ENCODE results near the gene TANK.

DNA sequence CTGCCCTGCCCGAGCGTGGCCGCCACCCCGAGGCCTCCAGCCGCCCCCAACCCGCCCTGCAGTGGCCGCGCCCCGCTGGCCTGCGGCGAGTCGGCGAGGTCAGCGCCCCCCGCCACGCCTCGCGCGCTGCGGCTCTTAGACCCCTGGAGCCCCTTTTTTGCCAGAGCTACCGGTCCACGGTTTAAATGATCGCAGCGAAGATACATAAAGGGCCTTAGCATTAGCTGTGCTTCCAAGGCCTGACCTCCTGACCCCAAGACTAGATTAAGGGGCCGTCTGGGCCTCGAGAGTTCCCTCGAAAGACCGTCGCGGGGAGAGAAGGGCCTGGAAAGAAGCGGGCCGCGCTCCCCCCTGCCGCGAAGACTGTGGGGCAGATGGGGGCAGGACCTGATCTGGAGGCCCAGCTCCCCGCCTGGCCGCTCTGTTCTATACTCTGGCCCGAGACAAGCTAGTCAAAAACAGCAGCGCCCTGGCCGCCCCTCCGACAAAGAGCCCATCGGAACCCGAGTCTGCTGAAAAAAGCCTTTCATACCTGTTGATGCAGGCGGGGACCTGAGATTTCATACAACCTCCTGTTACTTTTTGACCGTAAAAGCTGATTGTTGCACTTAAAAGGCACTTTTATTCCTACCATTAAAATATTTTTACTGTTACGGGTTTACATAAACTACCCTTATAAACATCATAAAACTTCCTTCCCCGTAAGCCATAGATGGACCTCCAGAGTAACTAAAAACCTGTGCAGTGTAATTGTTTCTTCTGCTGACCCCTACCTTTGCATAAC is 79.3 kb downstream of the TANK start:
- TF ChIP-seq GATA2 (IDR thresholded peaks at IDR 0.05; ENCODE audit: low read depth, low read length): no peak
- TF ChIP-seq GATA3 (IDR thresholded peaks at IDR 0.05; ENCODE audit: low read depth, low read length): no peak

All from SH-SY5Y (cell line).